Skeletal muscle tissue (tissue), 4 donors: ENCODE data around the gene TTLL5. TPM values are rescaled to one million over a fixed set of nuclear protein-coding genes. Genes with fewer than 3 reads are reported as not detected.

Experiments used
- H3K27ac ChIP-seq: one replicate; pipeline ENCODE4 v1.7.0; 2013; ENCODE audit warnings: mild to moderate bottlenecking, low read depth, low read length, inconsistent platforms
- H3K27me3 ChIP-seq, 3 donors: one replicate each; pipeline ENCODE4 v1.7.0; 2013; ENCODE audit warnings: low read length in 3 of 3; ENCODE audit not compliant: control insufficient read depth in 3 of 3, insufficient read depth in 3 of 3
- H3K36me3 ChIP-seq, 3 donors: one replicate each; pipeline ENCODE4 v1.7.0; 2013; ENCODE audit warnings: low read length in 3 of 3; ENCODE audit not compliant: control insufficient read depth in 3 of 3, insufficient read depth in 3 of 3
- H3K4me1 ChIP-seq, 3 donors: one replicate each; pipeline ENCODE4 v1.7.0; 2013; ENCODE audit warnings: low read length in 3 of 3, mild to moderate bottlenecking in 3 of 3; ENCODE audit not compliant: control insufficient read depth in 3 of 3, insufficient read depth in 3 of 3
- H3K4me3 ChIP-seq, 3 donors: one replicate each; pipeline ENCODE4 v1.7.0; 2013; ENCODE audit warnings: low read length in 3 of 3
- H3K9ac ChIP-seq, 3 donors: one replicate each; pipeline ENCODE4 v1.7.0; 2013; ENCODE audit warnings: low read length in 3 of 3, mild to moderate bottlenecking in 3 of 3, moderate library complexity in 2 of 3, low read depth in 1 of 3
- H3K9me3 ChIP-seq, 3 donors: one replicate each; pipeline ENCODE4 v1.7.0; 2013; ENCODE audit warnings: low read length in 3 of 3; ENCODE audit not compliant: control insufficient read depth in 3 of 3
- total RNA-seq: library from RNA; depleted of rRNA; stranded (reverse); fragments of >200 nt; gene quantifications from one replicate; pipeline ENCODE4 v1.2.3, GENCODE V29; 2014
- donor health status: Osteomylitis.

The TTLL5 gene
- total RNA-seq, 1 donor from 2014 or later = 13.6 TPM

DNA sequence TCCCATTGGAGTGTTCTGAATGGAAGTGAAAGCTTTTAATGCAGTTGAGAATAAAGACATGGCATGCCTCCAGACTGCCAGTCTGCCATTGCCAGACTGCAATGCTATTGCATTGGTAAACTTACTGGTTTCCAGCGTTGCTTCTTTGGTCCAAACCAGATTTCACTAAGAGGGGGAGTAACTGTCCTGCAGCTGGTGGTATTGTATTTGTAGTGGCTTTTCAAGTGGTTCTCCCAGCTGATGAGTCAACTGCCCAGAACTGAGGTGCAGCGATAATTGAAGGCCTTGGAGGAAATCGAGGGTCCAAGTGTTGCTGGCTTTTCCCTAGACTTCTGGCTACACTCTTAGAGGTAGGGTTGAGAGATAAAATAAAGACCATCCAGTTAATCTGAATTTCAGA, 32.2 kb upstream of the TTLL5 start:
- H3K9me3 ChIP-seq = no peaks in the 10 kb centered on the region
- H3K9ac ChIP-seq = no peak overlapping the region
- no peaks in the 10 kb centered on the region for H3K36me3 ChIP-seq
- H3K4me1 ChIP-seq = no peaks in the 10 kb centered on the region
- H3K4me3 ChIP-seq = no peak overlapping the region
- H3K27ac ChIP-seq = no peak overlapping the region
- H3K27me3 ChIP-seq = no peaks in the 10 kb centered on the region

DNA sequence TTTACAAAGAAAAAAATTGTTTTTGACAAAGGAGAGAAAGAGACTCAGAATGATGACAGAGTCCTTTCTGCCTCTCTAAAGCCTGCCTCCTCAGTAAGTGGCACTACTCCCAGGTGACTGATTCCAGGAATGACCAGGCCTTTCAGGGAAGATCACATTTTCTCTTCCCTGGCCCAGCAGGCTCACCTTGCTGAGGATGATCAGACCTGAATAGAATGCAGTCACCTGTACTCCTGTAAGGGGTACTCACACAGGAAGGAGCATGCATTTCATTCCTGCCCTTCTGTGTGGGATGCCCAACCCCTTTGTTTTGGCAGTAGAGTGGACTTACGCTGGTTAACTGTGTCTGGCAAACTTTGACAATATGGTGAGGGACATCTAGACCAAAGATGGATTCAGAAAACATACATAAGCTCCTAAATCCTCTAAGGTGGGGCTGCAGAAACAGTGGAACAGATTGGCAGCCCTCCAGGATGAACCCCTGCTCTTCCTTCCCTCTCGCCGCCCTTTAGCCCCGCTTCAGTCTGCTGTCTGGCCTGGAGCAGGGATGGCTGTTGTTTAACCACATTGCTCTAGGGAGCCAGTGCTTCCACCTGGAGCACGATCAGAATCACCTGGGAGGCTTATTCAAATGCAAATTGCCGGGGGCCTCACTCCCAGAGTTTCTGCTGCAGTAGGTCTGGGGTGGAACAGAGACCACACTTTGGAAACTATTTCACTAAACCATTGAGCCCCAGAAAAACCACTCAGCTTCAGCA, 30.2 kb upstream of the TTLL5 start:
- H3K4me3 ChIP-seq = no peak overlapping the region
- H3K9me3 ChIP-seq = no peaks in the 10 kb centered on the region
- no peak overlapping the region for H3K27ac ChIP-seq
- H3K27me3 ChIP-seq = no peaks in the 10 kb centered on the region
- H3K36me3 ChIP-seq = no peaks in the 10 kb centered on the region
- no peaks in the 10 kb centered on the region for H3K4me1 ChIP-seq
- H3K9ac ChIP-seq = no peak overlapping the region

DNA sequence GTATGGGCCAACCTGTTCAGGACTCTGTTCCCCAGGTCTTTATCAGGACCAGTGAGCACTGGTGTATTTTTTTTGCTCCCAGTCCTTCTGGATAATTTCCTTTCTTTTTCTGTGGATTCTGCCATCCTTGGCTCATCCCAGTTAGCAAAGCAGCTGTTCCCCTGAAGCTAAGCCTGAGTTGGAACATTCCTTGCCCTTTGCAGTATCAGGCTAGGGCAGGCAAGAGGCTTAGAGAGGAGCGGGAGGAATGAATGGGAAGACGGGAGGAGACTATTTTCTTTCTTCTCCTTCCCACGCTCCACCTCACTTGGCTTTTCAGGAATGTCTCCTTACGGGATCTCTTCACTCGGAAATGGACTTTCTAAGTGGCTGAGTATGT, 29.6 kb upstream of the TTLL5 start:
- H3K9ac ChIP-seq = no peak overlapping the region

DNA sequence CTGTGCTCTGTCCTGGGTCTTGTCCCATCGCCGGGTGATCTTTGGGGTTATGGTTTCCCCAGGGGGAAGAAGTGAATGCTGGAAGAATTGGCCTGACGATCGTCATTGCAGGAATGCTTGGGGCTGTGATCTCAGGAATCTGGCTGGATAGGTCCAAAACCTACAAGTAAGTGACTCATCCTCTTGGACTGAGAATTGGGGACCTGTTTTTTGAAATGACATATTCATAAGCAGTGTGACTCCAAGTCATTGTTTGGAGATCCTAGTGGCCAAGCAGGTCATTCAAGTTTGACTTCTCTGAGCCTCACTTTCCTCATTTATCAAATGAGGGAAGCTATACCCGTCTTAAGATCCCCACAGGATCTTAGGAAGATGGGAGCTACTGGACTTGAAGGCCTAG, 26.2 kb upstream of the TTLL5 start:
- Histone ChIP-seq H3K27me3 (no peaks in the 10 kb centered on the region), H3K9ac (no peak overlapping the region), H3K4me1 (peaks cover 0 to 5% (median 0%) of the 10 kb centered on the region in 3 donors), H3K4me3 (no peak overlapping the region), H3K27ac (no peak overlapping the region), H3K9me3 (no peaks in the 10 kb centered on the region), H3K36me3 (peaks cover 0 to 5% (median 0%) of the 10 kb centered on the region in 3 donors)

More for the DNA sequence above, 29.6 kb upstream of the TTLL5 start:
- Histone ChIP-seq H3K36me3 (no peaks in the 10 kb centered on the region), H3K27me3 (no peaks in the 10 kb centered on the region), H3K27ac (no peak overlapping the region), H3K9me3 (no peaks in the 10 kb centered on the region), H3K4me3 (no peak overlapping the region), H3K4me1 (peaks cover 0 to 3% (median 0%) of the 10 kb centered on the region in 3 donors)

DNA sequence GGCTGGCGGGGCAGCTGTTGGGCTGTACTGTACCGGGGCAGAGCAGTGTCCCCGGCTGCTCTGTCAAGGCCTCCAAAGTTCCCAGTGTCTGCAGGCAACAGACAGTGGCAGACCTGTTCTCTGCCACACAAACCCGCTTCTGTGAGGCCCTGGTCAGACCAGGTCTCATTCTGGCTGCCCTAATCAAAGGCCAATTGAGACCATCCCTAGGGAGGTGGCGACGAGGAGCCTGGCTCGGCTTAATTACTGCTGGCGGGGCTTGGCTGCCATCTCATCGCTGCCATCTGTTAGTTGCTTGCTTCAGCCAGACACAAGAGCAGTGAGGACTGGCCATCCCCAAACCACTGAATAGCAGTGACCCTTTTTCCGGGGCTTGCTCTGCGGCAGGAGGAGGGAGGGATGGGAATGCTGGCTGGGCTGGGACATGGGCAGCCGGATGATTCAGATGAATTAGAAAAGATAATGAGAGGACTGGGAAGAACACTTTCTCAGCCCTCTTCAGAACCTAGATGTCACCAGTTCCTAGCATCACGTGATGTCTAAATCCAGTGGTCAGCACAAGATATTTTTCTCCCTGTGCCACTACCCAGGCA, 24.9 kb upstream of the TTLL5 start:
- Histone ChIP-seq H3K27me3 (no peaks in the 10 kb centered on the region), H3K9ac (no peak overlapping the region), H3K4me1 (peaks cover 0 to 5% (median 0%) of the 10 kb centered on the region in 3 donors), H3K4me3 (no peak overlapping the region), H3K9me3 (no peaks in the 10 kb centered on the region), H3K27ac (no peak overlapping the region), H3K36me3 (peaks cover 0 to 5% (median 5%) of the 10 kb centered on the region in 3 donors)

DNA sequence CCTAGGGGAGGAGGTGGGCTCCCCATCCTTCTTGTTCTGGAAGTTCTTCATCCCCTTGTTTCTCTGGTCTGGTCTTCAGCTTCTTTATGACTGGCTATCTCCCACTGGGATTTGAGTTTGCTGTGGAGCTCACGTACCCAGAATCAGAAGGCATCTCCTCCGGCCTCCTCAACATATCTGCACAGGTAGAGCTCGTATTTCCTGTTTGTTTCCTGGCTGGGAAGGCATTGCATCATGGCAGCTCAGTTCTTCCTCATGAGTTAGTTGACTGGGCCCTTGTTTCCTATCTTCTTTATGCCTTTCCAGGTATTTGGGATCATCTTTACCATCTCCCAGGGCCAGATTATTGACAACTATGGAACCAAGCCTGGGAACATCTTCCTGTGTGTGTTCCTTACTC, 20.2 kb upstream of the TTLL5 start:
- H3K9ac ChIP-seq = no peak overlapping the region
- H3K4me1 ChIP-seq = peaks cover 0 to 23% (median 0%) of the 10 kb centered on the region in 3 donors
- no peaks in the 10 kb centered on the region for H3K9me3 ChIP-seq
- peaks cover 2 to 11% (median 5%) of the 10 kb centered on the region in 3 donors for H3K36me3 ChIP-seq
- no peak overlapping the region for H3K27ac ChIP-seq
- H3K27me3 ChIP-seq = no peaks in the 10 kb centered on the region
- H3K4me3 ChIP-seq = no peak overlapping the region

DNA sequence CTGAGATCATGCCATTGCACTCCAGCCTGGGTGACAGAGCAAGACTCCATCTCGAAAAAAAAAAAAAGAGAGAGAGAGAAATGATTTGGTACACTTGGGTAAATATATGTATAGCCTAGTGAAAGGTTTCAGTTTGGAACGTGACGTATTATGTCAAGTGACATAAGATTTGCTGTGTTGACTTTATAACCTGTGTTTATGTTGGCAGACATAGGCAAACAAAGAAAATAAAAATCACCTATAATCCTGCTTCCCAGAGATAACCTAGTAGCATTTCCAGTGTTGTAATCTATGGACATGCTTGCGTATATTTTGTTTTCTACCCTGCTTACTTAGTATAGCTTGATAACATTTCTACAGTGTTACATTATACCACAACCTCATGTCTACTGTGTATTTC, 17.1 kb upstream of the TTLL5 start:
- Histone ChIP-seq H3K27ac (no peak overlapping the region), H3K9me3 (no peaks in the 10 kb centered on the region), H3K9ac (no peak overlapping the region), H3K36me3 (peaks cover 0 to 11% (median 2%) of the 10 kb centered on the region in 3 donors), H3K4me3 (no peak overlapping the region), H3K4me1 (peaks cover 11 to 47% (median 19%) of the 10 kb centered on the region in 3 donors), H3K27me3 (no peaks in the 10 kb centered on the region)

DNA sequence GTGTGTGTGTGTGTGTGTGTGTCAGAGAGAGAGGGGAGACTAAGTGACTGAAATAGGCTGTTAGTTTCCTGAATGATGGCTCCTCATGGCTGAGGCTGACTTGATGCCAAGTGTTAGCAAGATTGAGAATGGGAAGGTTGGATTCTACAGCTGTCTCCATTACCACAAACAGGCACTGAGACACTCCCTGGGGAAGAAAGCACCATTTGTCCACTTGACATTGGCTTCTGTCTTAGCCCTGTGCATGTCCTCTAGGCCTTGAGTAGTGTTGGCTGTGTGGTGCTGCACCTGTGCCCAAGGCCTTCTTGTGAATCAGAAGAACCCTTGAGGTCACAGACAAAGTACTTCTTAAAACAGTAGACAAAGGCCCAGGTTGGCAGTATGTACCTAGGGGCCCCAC, 16.0 kb upstream of the TTLL5 start:
- Histone ChIP-seq H3K9ac (no peak overlapping the region), H3K36me3 (peaks cover under 1 to 21% (median 7%) of the 10 kb centered on the region in 3 donors), H3K9me3 (no peaks in the 10 kb centered on the region), H3K27ac (no peak overlapping the region), H3K4me1 (peaks cover 14 to 51% (median 19%) of the 10 kb centered on the region in 3 donors), H3K27me3 (no peaks in the 10 kb centered on the region), H3K4me3 (no peak overlapping the region)

DNA sequence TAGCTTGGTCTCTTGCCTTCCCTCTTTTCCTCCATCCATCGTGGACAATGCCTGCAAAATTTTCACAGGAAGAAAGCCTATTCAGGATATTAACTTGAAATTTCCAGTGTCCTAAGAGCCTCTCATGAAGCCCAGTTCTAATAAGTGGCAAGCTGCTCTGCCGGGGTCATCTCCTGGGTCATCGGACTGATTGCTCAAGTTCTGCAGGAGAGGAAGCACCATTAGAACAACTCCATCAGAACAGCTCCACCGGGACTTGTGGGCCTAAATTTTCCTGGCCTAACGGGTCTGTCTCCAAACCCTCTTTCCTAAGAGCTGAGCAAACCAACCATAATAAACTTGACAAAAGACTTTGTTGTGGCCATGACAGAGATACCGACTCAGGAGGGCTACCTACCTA, 14.3 kb upstream of the TTLL5 start:
- Histone ChIP-seq H3K27ac (peak overlapping the region; percentile 74), H3K9me3 (no peaks in the 10 kb centered on the region), H3K4me1 (peaks cover 14 to 51% (median 19%) of the 10 kb centered on the region in 3 donors), H3K4me3 (no peak overlapping the region), H3K27me3 (no peaks in the 10 kb centered on the region), H3K9ac (no peak overlapping the region), H3K36me3 (peaks cover 10 to 29% (median 16%) of the 10 kb centered on the region in 3 donors)

DNA sequence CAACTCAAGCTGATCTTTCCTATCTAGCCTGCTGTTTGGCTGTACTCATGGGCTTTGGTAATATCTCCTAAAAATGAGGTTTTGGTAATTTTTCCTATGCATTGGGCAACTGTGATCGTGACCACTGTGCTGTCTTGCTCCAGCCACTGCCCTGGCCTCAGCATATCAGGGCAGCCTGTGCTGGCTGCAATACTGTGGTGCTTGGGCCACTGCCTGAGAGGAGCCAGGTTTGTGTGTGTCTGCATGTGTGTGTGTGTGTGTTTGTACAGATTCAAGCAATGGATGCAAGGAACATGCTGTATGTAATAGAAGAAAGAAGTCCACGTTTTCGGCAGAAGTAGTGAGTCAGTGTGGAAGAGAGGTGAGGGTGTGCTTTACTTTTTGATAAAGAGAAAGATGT, 13.4 kb upstream of the TTLL5 start:
- H3K4me3 ChIP-seq = no peak overlapping the region
- H3K36me3 ChIP-seq = peaks cover 10 to 31% (median 22%) of the 10 kb centered on the region in 3 donors
- H3K4me1 ChIP-seq = peaks cover 14 to 46% (median 19%) of the 10 kb centered on the region in 3 donors
- peak overlapping the region in 2 of 3 donors; percentile 9 to 25 for H3K9ac ChIP-seq
- no peaks in the 10 kb centered on the region for H3K9me3 ChIP-seq
- no peaks in the 10 kb centered on the region for H3K27me3 ChIP-seq
- H3K27ac ChIP-seq = peak overlapping the region; percentile 74
